Measurements from ENCODE around the gene C3orf49.

C3orf49 gene

GRCh38 chr3:63891518-63891917 is 72.4 kb downstream of the C3orf49 start:
- TF ChIP-seq, protein P1, sequence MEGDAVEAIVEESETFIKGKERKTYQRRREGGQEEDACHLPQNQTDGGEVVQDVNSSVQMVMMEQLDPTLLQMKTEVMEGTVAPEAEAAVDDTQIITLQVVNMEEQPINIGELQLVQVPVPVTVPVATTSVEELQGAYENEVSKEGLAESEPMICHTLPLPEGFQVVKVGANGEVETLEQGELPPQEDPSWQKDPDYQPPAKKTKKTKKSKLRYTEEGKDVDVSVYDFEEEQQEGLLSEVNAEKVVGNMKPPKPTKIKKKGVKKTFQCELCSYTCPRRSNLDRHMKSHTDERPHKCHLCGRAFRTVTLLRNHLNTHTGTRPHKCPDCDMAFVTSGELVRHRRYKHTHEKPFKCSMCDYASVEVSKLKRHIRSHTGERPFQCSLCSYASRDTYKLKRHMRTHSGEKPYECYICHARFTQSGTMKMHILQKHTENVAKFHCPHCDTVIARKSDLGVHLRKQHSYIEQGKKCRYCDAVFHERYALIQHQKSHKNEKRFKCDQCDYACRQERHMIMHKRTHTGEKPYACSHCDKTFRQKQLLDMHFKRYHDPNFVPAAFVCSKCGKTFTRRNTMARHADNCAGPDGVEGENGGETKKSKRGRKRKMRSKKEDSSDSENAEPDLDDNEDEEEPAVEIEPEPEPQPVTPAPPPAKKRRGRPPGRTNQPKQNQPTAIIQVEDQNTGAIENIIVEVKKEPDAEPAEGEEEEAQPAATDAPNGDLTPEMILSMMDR (IDR thresholded peaks at IDR 0.05; ENCODE audit: low read depth, low read length): no peak
- no peak overlapping the region for H3K4me3 ChIP-seq (ENCODE audit: low read depth, low read length)
- in situ Hi-C loops (cut with HindIII; ENCODE audit: low sequenced_read_pairs): no loop called here
- DNase-seq (ENCODE audit: low read depth, low spot score): no peak

- in situ Hi-C loops (cut with HindIII; ENCODE audit: low sequenced_read_pairs): no loop called here
- DNase-seq (ENCODE audit: low read depth, low spot score): no peak
- TF ChIP-seq, protein P1 (IDR thresholded peaks at IDR 0.05; ENCODE audit: low read depth, low read length): no peak
- H3K4me3 ChIP-seq (ENCODE audit: low read depth, low read length): no peak overlapping the region
Measured at GRCh38 chr3:63892773-63893352, 73.8 kb downstream of the C3orf49 start.

DNA sequence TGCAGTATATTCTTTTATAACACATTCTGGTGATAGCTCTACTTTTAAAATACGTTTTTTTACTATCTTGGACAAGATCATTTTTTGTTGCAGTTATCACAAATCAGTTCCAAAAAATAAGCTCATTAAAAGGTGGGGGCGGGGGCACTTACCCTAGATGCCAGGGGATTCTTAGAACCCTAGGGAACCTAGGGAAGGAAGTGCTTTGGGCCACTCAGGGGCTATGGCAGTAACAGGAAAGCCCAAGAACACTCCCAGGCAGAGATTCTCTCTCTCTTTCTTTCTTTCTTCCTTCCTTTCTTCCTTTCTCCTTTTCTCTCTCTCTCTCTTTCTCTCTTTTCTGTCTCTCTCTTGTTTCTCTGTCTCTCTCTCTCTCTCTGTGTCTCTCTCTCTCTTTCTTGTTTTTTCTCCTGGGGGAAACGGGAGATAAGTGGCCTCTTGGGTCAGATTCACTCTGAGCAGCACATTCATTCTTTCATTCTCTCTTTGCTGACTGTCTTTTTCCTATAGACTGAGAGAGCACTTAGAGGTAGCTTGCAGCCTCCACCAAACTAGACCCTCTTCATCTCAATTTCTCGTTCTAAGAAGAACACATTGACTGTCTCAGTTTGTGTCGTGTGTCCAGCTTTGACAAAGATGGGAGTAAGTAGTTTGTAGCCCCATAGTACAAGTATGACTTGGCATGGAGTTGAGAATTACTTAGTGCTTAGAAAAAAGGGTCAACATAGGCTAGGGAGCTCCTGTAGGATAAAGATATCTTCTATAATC is 76.5 kb downstream of the C3orf49 start:
- DNase-seq (ENCODE audit: low read depth, low spot score): no peak
- TF ChIP-seq, protein P1 (IDR thresholded peaks at IDR 0.05; ENCODE audit: low read depth, low read length): no peak
- no peak overlapping the region for H3K4me3 ChIP-seq (ENCODE audit: low read depth, low read length)
- in situ Hi-C loops (cut with HindIII; ENCODE audit: low sequenced_read_pairs): no loop called here

DNA sequence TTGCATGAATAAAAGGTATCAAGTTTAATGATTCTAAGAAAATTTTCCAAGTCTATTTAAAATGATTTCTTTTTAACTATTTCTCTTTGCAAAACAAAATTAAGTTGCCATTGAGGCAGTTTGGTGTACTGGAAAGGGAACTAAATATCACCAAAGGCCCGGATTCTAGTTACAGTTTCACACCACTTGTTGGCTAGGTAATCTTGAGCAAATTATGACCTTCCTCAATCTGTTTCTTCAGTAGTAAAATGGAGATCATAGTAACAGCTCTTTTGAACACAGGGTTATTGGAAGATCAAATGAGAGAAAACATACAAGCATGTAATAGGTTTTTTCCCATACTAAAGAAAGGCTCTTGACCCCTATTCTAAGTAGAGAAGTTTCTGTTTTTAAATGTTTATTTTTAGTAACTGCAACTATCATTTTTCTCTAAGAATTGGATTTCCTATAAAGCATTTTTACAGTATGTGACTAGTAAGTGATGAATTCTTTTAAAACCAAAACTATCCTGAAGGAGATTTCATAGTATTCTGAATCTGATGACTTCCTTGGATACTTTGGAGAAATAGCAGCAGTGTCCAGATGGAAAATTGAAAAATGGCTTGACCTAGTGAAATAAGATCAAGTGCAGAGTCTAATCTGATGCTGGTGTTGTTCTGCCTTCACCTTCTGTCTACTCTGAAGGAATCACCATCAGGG is 77.4 kb downstream of the C3orf49 start:
- no peak overlapping the region for H3K4me3 ChIP-seq (ENCODE audit: low read depth, low read length)
- in situ Hi-C loops (cut with HindIII; ENCODE audit: low sequenced_read_pairs): no loop called here
- DNase-seq (ENCODE audit: low read depth, low spot score): no peak
- TF ChIP-seq, protein P1 (IDR thresholded peaks at IDR 0.05; ENCODE audit: low read depth, low read length): no peak
